Tibial nerve (tissue), 4 donors: ENCODE results near the gene IMP3. TPM values are rescaled to one million over a fixed set of nuclear protein-coding genes. Genes with fewer than 3 reads are reported as not detected.

Experiments used
- DNase-seq, 2 donors: peaks; one replicate each; pipeline ENCODE4 v3.0.0-alpha.2; 2019; ENCODE audit warnings: low spot score in 2 of 2
- H3K27ac ChIP-seq, 4 donors: fragments of 200-600 bp; sonication (generic) in 3 of 4; one replicate each; pipeline ENCODE4 v1.5.1; 2017 to 2019; ENCODE audit warnings: mild to moderate bottlenecking in 1 of 4
- H3K27me3 ChIP-seq, 2 donors: fragments of 200-600 bp; sonication (generic) in 1 of 2; one replicate each; pipeline versions ENCODE4 v1.5.1 to v1.6.0; 2017 to 2019
- H3K36me3 ChIP-seq, 3 donors: fragments of 200-600 bp; sonication (generic); one replicate each; pipeline ENCODE4 v1.5.1; 2018 to 2019
- H3K4me1 ChIP-seq, 4 donors: fragments of 200-600 bp; sonication (generic) in 3 of 4; one replicate each; pipeline ENCODE4 v1.5.1; 2017 to 2019
- H3K4me3 ChIP-seq, 4 donors: fragments of 200-600 bp; sonication (generic) in 3 of 4; one replicate each; pipeline ENCODE4 v1.5.1; 2017 to 2019; ENCODE audit warnings: mild to moderate bottlenecking in 1 of 4, moderate library complexity in 1 of 4
- H3K9me3 ChIP-seq, 4 donors: fragments of 200-600 bp; sonication (generic) in 3 of 4; one replicate each; pipeline ENCODE4 v1.5.1; 2017 to 2019
- CTCF ChIP-seq, 5 experiments: fragments of 200-600 bp in 3 of 5; fragments of 450-650 bp in 2 of 5; sonication (generic) in 3 of 5; IDR thresholded peaks; one replicate each; pipeline ENCODE4 v1.5.1; 2016 to 2019; ENCODE audit warnings: antibody characterized with exemption in 5 of 5, mild to moderate bottlenecking in 3 of 5, moderate library complexity in 2 of 5
- EP300 ChIP-seq, 2 donors: sonication (generic); formaldehyde crosslinking; IDR thresholded peaks; one replicate each; pipeline ENCODE4 v1.6.1; 2017; ENCODE audit warnings: antibody characterized with exemption in 2 of 2, mild to moderate bottlenecking in 1 of 2
- POLR2A ChIP-seq, 2 donors: fragments of 450-650 bp; IDR thresholded peaks; one replicate each; pipeline ENCODE4 v1.6.1; 2017; ENCODE audit warnings: antibody characterized with exemption in 2 of 2, mild to moderate bottlenecking in 2 of 2, moderate library complexity in 2 of 2
- WGBS, 2 donors: methylation state at CpG; one replicate each; pipeline ENCODE4 v1.1.5; 2018; 5-methylcytosine and 5-hydroxymethylcytosine counted together
- total RNA-seq, 4 donors: library from RNA; depleted of rRNA; stranded (reverse); fragments of >200 nt; gene quantifications; one replicate each; pipeline ENCODE4 v1.1.0, GENCODE V29; 2016

Gene IMP3
- total RNA-seq, 4 donors from 2014 or later = 163 to 179 (median 170) TPM

DNA sequence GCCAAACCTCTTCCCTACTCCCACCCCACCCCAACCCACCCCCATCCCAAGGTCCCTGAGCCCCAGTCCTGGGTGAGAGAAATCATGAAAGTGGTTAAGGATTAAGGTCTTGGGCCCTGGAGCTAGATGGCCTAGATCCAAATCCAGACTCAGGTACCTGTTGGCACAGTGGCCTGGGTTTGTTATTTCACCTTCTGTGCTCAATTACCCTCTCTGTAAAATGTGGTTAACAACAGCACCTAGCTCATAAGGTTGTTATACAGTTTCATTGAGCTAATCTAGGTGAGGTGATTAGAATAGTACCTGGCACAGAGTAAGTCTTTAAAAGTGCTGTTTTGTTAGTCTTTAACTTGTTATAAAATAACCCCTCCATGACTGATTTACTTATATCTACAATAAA is 8.1 kb downstream of the IMP3 start:
- H3K36me3 ChIP-seq = peaks cover 0 to 2% (median 0%) of the 10 kb centered on the region in 3 donors
- H3K27ac ChIP-seq = no peak overlapping the region
- peaks cover 0 to 18% (median 1%) of the 10 kb centered on the region in 4 donors for H3K4me1 ChIP-seq
- no peaks in the 10 kb centered on the region for H3K9me3 ChIP-seq
- no peak overlapping the region for H3K4me3 ChIP-seq
- no peak for DNase-seq
- H3K27me3 ChIP-seq = no peaks in the 10 kb centered on the region
- TF ChIP-seq CTCF (IDR thresholded peaks at IDR 0.05) (no peak), EP300 (IDR thresholded peaks at IDR 0.05) (no peak), POLR2A (IDR thresholded peaks at IDR 0.05) (no peak)

DNA sequence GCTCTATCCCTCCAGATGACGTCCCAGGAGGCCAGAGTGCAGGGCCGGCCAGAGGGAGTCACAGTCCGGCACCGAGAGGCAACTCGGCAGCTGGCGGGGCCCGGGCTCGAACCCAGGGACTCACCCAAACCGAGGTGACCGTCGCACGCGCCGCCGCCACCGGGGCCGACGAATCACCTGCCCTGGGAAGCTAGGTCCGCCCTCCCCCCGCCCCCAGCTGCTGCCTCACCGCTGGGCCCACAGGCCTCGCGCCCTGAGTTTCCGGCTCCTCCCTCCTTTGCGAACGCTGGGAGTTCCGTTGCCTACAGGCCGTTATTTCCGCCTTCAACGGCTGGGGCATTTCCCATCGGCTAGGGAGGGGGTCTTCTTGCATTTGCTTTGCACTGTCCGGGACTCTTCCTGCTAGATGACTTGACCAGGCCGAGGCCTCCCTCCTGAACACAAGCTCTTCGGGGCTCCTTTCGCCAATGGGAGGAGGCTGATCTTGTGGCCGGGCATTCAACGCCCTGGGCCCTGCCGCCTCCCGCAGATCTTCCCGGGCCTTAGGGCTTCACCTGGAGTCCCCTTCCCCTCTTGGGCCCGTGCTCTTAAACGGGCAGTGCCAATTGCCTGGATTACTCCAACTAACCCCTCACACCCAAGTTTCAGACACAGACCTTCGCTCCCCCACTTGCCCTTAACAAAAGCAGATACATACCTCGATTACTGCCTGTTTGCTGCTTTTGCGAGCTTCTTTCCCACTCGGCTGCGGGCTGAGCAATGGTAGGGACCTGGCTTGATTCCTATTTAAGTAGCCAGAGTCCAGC is 14.3 kb downstream of the IMP3 start, which contains the start of gene SNUPN:
SNUPN (minus strand) TSS at position 184 of the 806 bp plus-strand sequence. CDS start 4,674 bp downstream, outside the sequence.
- 3 to 4% methylated on average over 18 to 25 of the region's 47 CpGs for WGBS, 2 donors
- TF ChIP-seq POLR2A (IDR thresholded peaks at IDR 0.05) = peak in 1 of 2 donors; percentile 65
- peak; percentile 51 to 93 for TF ChIP-seq EP300 (IDR thresholded peaks at IDR 0.05)
- TF ChIP-seq CTCF (IDR thresholded peaks at IDR 0.05) = peak in 2 of 5 experiments; percentile 16 to 53
- Histone ChIP-seq H3K4me1 (peaks cover 0 to 32% (median 14%) of the 10 kb centered on the region in 4 donors), H3K9me3 (no peaks in the 10 kb centered on the region), H3K27ac (peak within 1 kb of the TSS; percentile 75 to 96 (median 95)), H3K27me3 (no peaks in the 10 kb centered on the region), H3K4me3 (peak within 1 kb of the TSS; percentile 70 to 96 (median 88)), H3K36me3 (no peaks in the 10 kb centered on the region)
- peak; percentile 87 to 90 for DNase-seq

DNA sequence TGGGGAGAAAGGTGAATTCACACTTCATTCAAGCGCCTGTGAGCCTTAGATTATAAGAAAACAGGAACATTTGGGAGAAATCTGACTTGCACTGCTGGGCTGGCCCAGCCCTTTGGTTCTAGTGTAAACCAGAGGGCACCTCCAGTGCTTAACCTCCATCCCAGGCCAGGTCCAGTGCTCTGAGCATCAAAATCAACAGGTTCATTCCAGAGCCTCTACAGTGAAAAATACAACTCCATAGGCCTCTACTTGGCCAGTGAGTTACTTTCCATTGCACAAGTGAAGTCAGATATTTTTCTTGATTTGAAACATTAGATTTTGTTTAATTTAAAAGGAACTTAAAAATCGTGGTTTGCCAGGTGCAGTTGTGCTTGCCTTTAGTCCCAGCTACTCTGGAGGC is 17.5 kb downstream of the IMP3 start:
- no peak for DNase-seq
- Histone ChIP-seq H3K27me3 (no peaks in the 10 kb centered on the region), H3K4me3 (no peak overlapping the region), H3K4me1 (peaks cover 0 to 55% (median 24%) of the 10 kb centered on the region in 4 donors), H3K9me3 (no peaks in the 10 kb centered on the region), H3K27ac (peak overlapping the region in 3 of 4 donors; percentile 26 to 79 (median 26)), H3K36me3 (peaks cover 0 to 22% (median 0%) of the 10 kb centered on the region in 3 donors)
- TF ChIP-seq POLR2A (IDR thresholded peaks at IDR 0.05) = no peak
- no peak for TF ChIP-seq EP300 (IDR thresholded peaks at IDR 0.05)
- TF ChIP-seq CTCF (IDR thresholded peaks at IDR 0.05) = no peak
- WGBS, 2 donors = 71 to 73% methylated on average over 2 of the region's 2 CpGs

DNA sequence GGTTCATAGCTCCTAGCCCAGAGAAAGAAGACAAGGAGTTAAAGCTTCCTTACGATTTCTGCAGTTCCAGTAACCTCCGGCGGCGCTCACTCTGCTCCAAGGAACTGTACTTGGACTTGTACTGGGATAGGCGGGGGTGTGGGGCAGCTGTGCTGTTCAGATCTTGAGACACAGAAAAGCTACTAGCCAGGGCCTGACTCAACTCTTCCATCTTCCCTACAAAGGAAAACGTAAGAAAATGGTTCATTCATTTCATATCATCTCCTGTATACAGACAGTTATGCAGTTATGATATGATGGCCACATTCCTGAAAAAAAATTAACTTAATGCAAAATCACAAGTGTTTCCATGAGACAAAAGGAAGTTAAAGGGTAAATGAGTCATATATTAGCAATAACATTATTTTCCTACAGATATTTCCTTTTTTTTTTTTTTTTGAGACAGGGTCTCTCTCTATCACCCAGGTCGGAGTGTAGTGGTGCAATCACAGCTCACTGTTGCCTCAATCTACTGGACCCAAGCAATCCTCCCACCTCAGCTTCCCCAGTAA is 19.1 kb downstream of the IMP3 start:
- no peaks in the 10 kb centered on the region for H3K9me3 ChIP-seq
- H3K27me3 ChIP-seq = no peaks in the 10 kb centered on the region
- 9 to 15% methylated on average over 7 of the region's 7 CpGs for WGBS, 2 donors
- peak; percentile 80 to 87 for DNase-seq
- H3K4me1 ChIP-seq = peaks cover 0 to 49% (median 21%) of the 10 kb centered on the region in 4 donors
- TF ChIP-seq POLR2A (IDR thresholded peaks at IDR 0.05) (no peak), EP300 (IDR thresholded peaks at IDR 0.05) (peak in 1 of 2 donors; percentile 75), CTCF (IDR thresholded peaks at IDR 0.05) (peak in 4 of 5 experiments; percentile 24 to 59 (median 44))
- peak overlapping the region; percentile 55 to 85 (median 73) for H3K27ac ChIP-seq
- H3K4me3 ChIP-seq = peak overlapping the region in 1 of 4 donors; percentile 34
- peaks cover 0 to 38% (median 11%) of the 10 kb centered on the region in 3 donors for H3K36me3 ChIP-seq
